ELR (cell line): ENCODE data around the gene BRD3OS.

Experiments
- DNase-seq: peaks from one replicate; pipeline ENCODE4 v3.0.0-alpha.2; 2015; ENCODE audit warnings: low read depth

Gene BRD3OS

GRCh38 chr9:134034215-134035040 is 9.1 kb downstream of the BRD3OS start:
- no peak for DNase-seq

- no peak for DNase-seq
Measured at GRCh38 chr9:134035041-134036039, 10.1 kb downstream of the BRD3OS start.

GRCh38 chr9:134036130-134036529 is 10.8 kb downstream of the BRD3OS start:
- no peak for DNase-seq

DNA sequence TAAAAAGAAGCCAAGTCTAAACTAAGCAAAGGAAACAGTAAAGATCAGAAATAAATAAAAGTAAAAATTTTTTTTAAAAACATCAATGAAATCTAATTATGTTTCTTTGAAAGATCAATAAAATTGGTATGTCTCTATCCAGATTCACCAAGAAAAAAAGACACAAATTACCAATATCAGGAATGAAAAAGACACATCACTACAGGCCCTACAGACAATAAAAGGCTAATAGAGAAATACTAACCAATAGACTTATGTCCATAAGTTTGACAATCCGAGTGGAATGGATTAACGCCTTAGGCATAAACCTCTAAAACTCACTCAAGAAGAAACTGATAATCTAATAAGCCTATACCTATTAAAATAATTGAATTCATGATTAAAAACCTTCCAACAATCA is 12.4 kb downstream of the BRD3OS start:
- no peak for DNase-seq

GRCh38 chr9:134039386-134040175 is 14.3 kb downstream of the BRD3OS start:
- DNase-seq = no peak

- DNase-seq = no peak
Measured at GRCh38 chr9:134040176-134040565, 14.9 kb downstream of the BRD3OS start.

DNA sequence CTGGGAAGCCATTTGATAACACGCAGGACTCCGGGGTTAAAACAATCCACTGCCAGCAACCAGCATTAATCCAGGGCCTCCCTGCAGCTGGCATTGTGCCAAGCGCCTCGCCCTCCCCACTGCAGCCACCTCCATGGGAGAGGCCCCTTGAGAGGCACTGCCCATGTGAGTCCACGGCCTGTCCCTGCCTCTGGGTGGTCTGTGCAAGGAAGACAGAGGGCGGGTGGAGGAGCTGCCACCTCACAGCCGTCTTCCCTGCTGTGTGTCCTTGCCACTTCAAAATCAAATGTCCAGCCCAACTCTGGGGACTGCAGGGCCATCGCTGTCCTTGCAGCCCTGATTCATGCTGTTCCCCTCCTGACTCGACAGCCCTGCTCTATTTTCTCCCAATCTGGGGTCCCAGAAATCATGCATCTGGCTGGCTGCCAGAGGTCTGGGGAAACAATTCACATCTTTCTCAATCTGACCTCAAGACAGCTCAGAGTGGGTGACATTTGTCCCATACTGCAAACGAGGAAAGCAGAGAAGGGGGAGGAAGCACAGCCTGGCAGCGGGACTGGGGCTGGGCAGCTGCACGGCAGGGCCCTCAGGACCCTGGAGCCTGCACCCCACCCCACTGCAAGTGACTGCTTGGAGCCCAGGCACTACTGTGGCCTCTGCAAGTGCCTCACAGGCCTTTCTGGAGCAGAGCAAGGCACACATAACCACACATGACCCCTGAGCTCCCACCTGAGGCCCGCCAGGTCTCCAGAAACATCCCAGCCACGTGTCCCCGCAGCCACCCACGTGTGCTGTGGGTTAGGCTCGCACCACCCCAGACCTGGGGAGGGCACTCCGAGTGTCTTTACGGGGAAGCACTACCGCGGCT is 15.7 kb downstream of the BRD3OS start:
- DNase-seq = no peak

GRCh38 chr9:134041649-134041962 is 16.3 kb downstream of the BRD3OS start:
- no peak for DNase-seq

- DNase-seq = no peak
Measured at GRCh38 chr9:134043531-134043988, 18.3 kb downstream of the BRD3OS start.

GRCh38 chr9:134044944-134045343 is 19.7 kb downstream of the BRD3OS start:
- no peak for DNase-seq

- no peak for DNase-seq
Measured at GRCh38 chr9:134045841-134046544, 20.7 kb downstream of the BRD3OS start.

DNA sequence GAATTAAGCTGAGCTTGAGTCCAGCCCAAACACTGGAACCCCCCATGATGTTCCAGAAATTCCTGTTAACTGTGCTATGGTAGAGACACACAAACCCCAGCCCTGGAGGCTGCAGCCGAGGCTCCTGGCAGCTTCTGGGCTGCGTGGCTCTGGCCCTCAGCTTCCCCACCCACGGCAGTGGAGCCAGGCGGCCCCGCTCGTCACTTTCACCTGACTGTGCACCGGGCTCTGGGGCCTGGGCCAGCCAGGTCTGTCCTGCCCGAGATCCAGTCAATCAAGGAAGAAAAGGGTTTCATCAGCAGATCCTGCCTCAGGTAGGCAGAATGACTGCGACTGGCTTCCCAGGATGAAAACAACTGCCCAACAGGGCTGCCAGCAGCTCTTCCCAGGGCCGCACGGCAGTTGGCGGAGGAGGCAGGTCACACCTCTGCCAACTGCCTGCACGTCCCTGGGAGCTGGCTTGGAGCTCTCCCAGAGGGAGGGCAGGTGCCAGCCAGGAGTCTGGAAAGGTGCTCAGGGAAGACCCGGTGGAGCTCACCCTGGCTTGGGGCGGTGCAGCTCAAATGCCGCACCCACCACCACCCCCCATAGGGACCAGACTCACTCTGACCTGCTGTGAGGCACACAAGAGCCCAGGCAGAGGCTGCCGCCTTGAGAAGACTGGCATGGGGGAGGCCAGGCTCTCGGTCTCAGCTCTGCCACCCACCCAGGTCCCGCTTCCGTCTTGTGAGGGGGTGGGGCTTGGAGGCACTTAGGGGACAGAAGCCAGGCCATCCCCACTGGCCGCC is 21.8 kb downstream of the BRD3OS start:
- DNase-seq = no peak

DNA sequence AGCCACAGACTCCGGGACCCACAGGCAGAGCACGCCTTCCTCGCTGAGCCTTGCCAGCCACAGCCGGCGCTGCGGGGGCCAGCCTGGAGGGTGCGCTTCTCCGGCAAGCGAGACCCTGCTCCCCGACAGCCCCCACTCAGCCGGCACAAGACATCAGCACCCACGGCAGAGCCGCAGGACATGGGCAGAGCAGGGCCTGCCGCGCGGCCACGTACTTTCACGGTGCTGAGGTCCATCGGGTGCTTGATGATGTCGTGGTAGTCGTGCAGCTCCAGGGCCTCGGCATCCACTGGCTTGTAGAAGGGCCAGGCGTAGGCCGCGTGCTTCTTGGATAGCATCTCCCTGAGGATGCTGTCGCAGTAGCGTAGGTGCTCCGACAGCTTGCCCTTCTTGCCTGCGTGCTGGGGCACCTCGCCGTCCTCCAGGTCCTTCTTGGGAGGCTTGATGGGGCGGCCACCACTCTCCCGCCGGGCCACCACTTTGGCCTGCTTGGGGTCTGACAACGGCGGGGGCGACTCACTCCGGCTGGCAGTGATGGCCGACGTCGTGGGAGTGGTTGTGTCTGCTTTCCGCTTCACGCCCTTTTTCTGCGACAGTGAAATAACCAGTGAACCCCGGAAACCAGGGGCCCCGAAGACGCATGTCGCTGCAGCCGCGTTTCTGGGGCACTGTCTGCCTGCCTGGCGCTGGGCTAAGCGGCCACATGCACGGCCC is 22.7 kb downstream of the BRD3OS start:
- no peak for DNase-seq

DNA sequence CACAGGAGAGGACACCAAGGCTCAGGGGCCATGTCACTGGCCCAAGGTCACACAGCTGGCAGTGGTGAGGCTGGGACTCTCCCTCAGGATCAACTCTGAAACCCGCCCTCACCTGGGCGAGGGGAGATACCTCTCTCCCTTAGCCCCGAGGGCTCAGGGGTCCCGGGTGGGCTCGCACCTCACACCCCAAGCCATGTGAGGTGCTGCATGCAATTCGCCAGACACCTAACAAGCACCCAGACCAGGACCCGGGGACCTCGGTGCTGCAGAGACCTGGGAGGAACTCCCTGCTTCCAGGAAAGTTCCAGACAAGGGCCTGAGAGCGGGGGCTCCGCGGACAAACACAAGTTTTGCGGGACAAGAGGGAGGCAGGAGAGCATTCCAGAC is 23.3 kb downstream of the BRD3OS start:
- no peak for DNase-seq

GRCh38 chr9:134049236-134049635 is 24.0 kb downstream of the BRD3OS start:
- DNase-seq = no peak

DNA sequence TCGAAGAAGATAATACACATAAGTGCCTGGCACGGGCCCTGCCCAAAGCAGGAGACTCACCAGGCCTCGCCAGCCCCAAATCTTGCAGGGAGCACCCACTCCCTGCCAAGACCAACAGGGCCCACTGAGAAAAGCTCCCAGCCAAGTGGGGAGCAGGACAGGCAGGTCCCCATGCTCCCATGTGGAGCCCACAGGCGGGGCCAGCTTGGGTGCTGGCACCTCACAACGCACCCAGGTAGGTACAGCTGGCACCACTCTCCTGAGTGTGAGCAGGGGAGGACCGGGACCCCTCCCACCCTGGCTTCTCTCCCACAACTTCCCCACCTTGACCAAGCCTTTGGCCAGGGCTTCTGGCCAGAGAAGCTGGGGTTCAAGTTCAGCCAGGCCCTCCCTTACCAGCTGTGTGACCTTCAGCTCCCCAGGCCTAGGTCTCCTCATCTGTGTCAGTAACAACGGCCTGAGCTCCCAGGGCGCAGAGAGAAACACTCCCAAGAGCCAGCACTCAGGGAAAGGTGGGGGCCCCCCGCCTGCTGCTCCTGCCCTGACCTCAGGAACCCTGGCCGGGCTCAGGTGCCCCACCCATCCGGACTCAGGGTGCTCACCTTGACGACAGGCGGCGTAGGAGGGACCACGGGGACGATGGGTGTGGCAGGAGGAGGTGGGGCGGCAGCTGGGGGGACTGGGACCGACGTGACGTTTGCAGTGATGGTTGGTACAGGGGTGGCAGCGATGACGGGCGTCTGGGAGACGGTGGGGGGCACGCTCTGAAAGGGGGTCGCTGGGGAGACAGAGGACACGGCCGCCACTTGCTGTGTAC is 24.7 kb downstream of the BRD3OS start:
- DNase-seq = no peak

DNA sequence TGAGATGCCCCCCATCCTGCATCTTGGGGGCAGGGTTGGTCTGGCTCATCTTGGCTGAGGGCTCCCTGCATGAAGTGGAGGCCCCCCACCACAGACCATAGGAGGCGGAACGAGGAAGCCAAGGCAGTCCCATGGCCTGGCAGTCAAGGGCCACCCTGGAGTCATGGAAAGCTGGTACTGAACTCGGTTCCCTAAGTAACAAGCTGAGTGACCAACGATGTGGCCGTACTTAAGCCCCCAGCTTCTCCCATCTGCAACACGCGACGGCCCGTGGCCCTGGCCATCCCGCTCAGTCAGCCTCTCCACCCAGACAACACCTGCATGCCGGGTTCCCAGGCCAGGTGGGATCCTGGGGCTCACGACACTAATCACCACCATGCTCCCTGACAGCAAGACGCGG is 25.4 kb downstream of the BRD3OS start:
- DNase-seq = no peak

GRCh38 chr9:134051319-134051718 is 26.0 kb downstream of the BRD3OS start:
- DNase-seq = no peak
